Smooth muscle cell (in vitro differentiated cells): ENCODE data around the gene ADAMTS13. TPM values are rescaled to one million over a fixed set of nuclear protein-coding genes. Genes with fewer than 3 reads are reported as not detected.
"Not testable (repeated sequence)": the region's sequence is repeated elsewhere in the genome, so short reads cannot be mapped to it uniquely, and the experiment has no call there.

Experiments
- DNase-seq: peaks from one replicate; lab custom pipeline; 2025; ENCODE audit not compliant: unreplicated experiment; lab: John Stamatoyannopoulos, UW
- H2AFZ ChIP-seq: fragments of 200-600 bp; sonication (generic); 2 replicates; pipeline ENCODE4 v1.6.0; 2016; ENCODE audit warnings: antibody characterized with exemption, low read depth, mild to moderate bottlenecking
- H3F3A ChIP-seq: fragments of 200-600 bp; sonication (generic); 2 replicates; pipeline ENCODE4 v1.6.0; 2017; ENCODE audit warnings: antibody characterized with exemption, low read depth
- H3K27ac ChIP-seq: fragments of 200-600 bp; sonication (generic); 2 replicates; pipeline ENCODE4 v1.5.1; 2016; ENCODE audit warnings: low read depth, mild to moderate bottlenecking
- H3K27me3 ChIP-seq: fragments of 200-600 bp; sonication (generic); 2 replicates; pipeline ENCODE4 v1.6.1; 2016; ENCODE audit warnings: low read depth, mild to moderate bottlenecking
- H3K36me3 ChIP-seq: fragments of 200-600 bp; sonication (generic); 2 replicates; pipeline ENCODE4 v1.5.1; 2016; ENCODE audit warnings: low read depth
- H3K4me1 ChIP-seq: fragments of 200-600 bp; sonication (generic); 2 replicates; pipeline ENCODE4 v1.5.1; 2016; ENCODE audit warnings: low read depth
- H3K4me2 ChIP-seq: fragments of 200-600 bp; sonication (generic); 2 replicates; pipeline ENCODE4 v1.6.0; 2016; ENCODE audit warnings: mild to moderate bottlenecking
- H3K4me3 ChIP-seq: fragments of 200-600 bp; sonication (generic); 2 replicates; pipeline ENCODE4 v1.5.1; 2016; ENCODE audit warnings: mild to moderate bottlenecking
- H3K79me2 ChIP-seq: fragments of 200-600 bp; sonication (generic); 2 replicates; pipeline ENCODE4 v1.6.0; 2016; ENCODE audit warnings: low read depth, mild to moderate bottlenecking
- H3K9ac ChIP-seq: fragments of 200-600 bp; sonication (generic); 2 replicates; pipeline ENCODE4 v1.6.0; 2016; ENCODE audit warnings: low read depth
- H3K9me3 ChIP-seq: fragments of 200-600 bp; sonication (generic); replicated peaks from 2 replicates; pipeline ENCODE4 v1.5.1; 2016; ENCODE audit warnings: low read depth
- H4K20me1 ChIP-seq: fragments of 200-600 bp; sonication (generic); 2 replicates; pipeline ENCODE4 v1.6.0; 2016; ENCODE audit warnings: low read depth
- CTCF ChIP-seq: fragments of 200-600 bp; sonication (generic); IDR thresholded peaks from 2 replicates; pipeline ENCODE4 v1.5.1; 2017; ENCODE audit warnings: borderline replicate concordance, mild to moderate bottlenecking, antibody characterized with exemption; ENCODE audit not compliant: insufficient read depth, poor library complexity, severe bottlenecking
- WGBS: methylation state at CpG from one replicate; pipeline ENCODE4 v1.1.7; 2016; ENCODE audit warnings: low lambda C conversion rate; 5-methylcytosine and 5-hydroxymethylcytosine counted together
- polyA plus RNA-seq: library from polyadenylated mRNA; unstranded; fragments of >200 nt; fragmentation: Nextera tagmentation; extraction: Ambion mirVana; gene quantifications from 2 replicates; pipeline ENCODE4 v1.2.1, GENCODE V29; 2016
- total RNA-seq: library from RNA; depleted of rRNA; stranded (reverse); fragments of >200 nt; gene quantifications from 2 replicates; pipeline ENCODE4 v1.2.3, GENCODE V29; 2014

The ADAMTS13 gene
- total and polyA plus RNA-seq, 2 experiments from 2014 or later, result 3.1 to 3.7 TPM

- Histone ChIP-seq H4K20me1 (no peaks in the 10 kb centered on the region), H3K36me3 (no peaks in the 10 kb centered on the region), H2AFZ (no peak overlapping the region), H3F3A (no peaks in the 10 kb centered on the region), H3K27ac (no peak overlapping the region), H3K9me3 (no peaks in the 10 kb centered on the region), H3K4me3 (no peak overlapping the region), H3K27me3 (no peaks in the 10 kb centered on the region), H3K79me2 (no peaks in the 10 kb centered on the region), H3K4me2 (no peak overlapping the region), H3K9ac (no peak overlapping the region), H3K4me1 (no peaks in the 10 kb centered on the region)
- DNase-seq, result no peak
- no peak for TF ChIP-seq CTCF
- 93% methylated on average over 7 of the region's 7 CpGs for WGBS
Measured at GRCh38 chr9:133390713-133391112, 31.5 kb upstream of the ADAMTS13 start.

GRCh38 chr9:133391449-133391848, 30.7 kb upstream of the ADAMTS13 start:
- H3K9ac ChIP-seq, H3K27me3 ChIP-seq, H3K4me3 ChIP-seq, H3K79me2 ChIP-seq, H3K36me3 ChIP-seq, H3K9me3 ChIP-seq, DNase-seq, H3K27ac ChIP-seq, H4K20me1 ChIP-seq, H3F3A ChIP-seq, H3K4me1 ChIP-seq, H2AFZ ChIP-seq, H3K4me2 ChIP-seq: not testable (repeated sequence)
- WGBS, result 72% methylated on average over 3 of the region's 4 CpGs

- H3K4me2 ChIP-seq, H3K9ac ChIP-seq, H3K9me3 ChIP-seq, H2AFZ ChIP-seq, H3F3A ChIP-seq, DNase-seq, H3K4me1 ChIP-seq, H3K79me2 ChIP-seq, H3K36me3 ChIP-seq, H3K27ac ChIP-seq, H3K4me3 ChIP-seq, H4K20me1 ChIP-seq, H3K27me3 ChIP-seq: not testable (repeated sequence)
- WGBS, result 95% methylated on average over 3 of the region's 3 CpGs
Measured at GRCh38 chr9:133392308-133392707, 29.9 kb upstream of the ADAMTS13 start.

- Histone ChIP-seq H3K36me3 (no peaks in the 10 kb centered on the region), H3K79me2 (no peaks in the 10 kb centered on the region), H3K4me1 (no peaks in the 10 kb centered on the region), H3K9me3 (no peaks in the 10 kb centered on the region), H2AFZ (no peak overlapping the region), H3K9ac (no peak overlapping the region), H4K20me1 (no peaks in the 10 kb centered on the region), H3K4me2 (no peak overlapping the region), H3F3A (no peaks in the 10 kb centered on the region), H3K27me3 (no peaks in the 10 kb centered on the region), H3K27ac (no peak overlapping the region), H3K4me3 (no peak overlapping the region)
- no peak for DNase-seq
- TF ChIP-seq CTCF, result no peak
- 100% methylated on average over 1 of the region's 3 CpGs for WGBS
Measured at GRCh38 chr9:133393399-133393798, 28.8 kb upstream of the ADAMTS13 start.

GRCh38 chr9:133394687-133395271, 27.4 kb upstream of the ADAMTS13 start:
- Histone ChIP-seq H3K4me1 (no peaks in the 10 kb centered on the region), H3K27ac (no peak overlapping the region), H3K9me3 (no peaks in the 10 kb centered on the region), H3K36me3 (no peaks in the 10 kb centered on the region), H3K27me3 (no peaks in the 10 kb centered on the region), H3K9ac (no peak overlapping the region), H3K79me2 (no peaks in the 10 kb centered on the region), H4K20me1 (no peaks in the 10 kb centered on the region), H2AFZ (no peak overlapping the region), H3K4me3 (no peak overlapping the region), H3K4me2 (no peak overlapping the region), H3F3A (no peaks in the 10 kb centered on the region)
- DNase-seq, result no peak
- no peak for TF ChIP-seq CTCF
- WGBS, result 74% methylated on average over 8 of the region's 8 CpGs
